ENCODE data around the gene TBC1D3B. TPM values are rescaled to one million over a fixed set of nuclear protein-coding genes. Genes with fewer than 3 reads are reported as not detected.
A peak's percentile ranks its signal among the peaks of the same experiment; 100 is the strongest.

Gene TBC1D3B
- total RNA-seq, 1 experiment from 2014 or later: 7.4 TPM

- ATAC-seq (peak; percentile 69), DNase-seq (ENCODE audit: low read depth, low spot score) (no peak)
- H3K36me3 ChIP-seq (ENCODE audit: control insufficient read depth, insufficient read depth, low read length): no peaks in the 10 kb centered on the region
- no peak overlapping the region for H3K4me3 ChIP-seq (ENCODE audit: low read depth in 2 of 2, low read length in 2 of 2)
- ChIA-PET CTCF (interaction anchor here (0.6 to 1.7 kb wide), 4 partner anchors 76 to 180 kb away, joined by 5 to 11 read pairs (median 8); no protein-coding TSS in a partner anchor), POLR2A (no interaction called here)
- H3K27me3 ChIP-seq (ENCODE audit: control insufficient read depth, insufficient read depth, low read length): peaks cover 27% of the 10 kb centered on the region
- TF ChIP-seq, protein P1, sequence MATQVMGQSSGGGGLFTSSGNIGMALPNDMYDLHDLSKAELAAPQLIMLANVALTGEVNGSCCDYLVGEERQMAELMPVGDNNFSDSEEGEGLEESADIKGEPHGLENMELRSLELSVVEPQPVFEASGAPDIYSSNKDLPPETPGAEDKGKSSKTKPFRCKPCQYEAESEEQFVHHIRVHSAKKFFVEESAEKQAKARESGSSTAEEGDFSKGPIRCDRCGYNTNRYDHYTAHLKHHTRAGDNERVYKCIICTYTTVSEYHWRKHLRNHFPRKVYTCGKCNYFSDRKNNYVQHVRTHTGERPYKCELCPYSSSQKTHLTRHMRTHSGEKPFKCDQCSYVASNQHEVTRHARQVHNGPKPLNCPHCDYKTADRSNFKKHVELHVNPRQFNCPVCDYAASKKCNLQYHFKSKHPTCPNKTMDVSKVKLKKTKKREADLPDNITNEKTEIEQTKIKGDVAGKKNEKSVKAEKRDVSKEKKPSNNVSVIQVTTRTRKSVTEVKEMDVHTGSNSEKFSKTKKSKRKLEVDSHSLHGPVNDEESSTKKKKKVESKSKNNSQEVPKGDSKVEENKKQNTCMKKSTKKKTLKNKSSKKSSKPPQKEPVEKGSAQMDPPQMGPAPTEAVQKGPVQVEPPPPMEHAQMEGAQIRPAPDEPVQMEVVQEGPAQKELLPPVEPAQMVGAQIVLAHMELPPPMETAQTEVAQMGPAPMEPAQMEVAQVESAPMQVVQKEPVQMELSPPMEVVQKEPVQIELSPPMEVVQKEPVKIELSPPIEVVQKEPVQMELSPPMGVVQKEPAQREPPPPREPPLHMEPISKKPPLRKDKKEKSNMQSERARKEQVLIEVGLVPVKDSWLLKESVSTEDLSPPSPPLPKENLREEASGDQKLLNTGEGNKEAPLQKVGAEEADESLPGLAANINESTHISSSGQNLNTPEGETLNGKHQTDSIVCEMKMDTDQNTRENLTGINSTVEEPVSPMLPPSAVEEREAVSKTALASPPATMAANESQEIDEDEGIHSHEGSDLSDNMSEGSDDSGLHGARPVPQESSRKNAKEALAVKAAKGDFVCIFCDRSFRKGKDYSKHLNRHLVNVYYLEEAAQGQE (IDR thresholded peaks at IDR 0.05; ENCODE audit: insufficient read depth in 1 of 2, low read depth in 2 of 2, low read length in 1 of 2): no peak
- TF ChIP-seq POLR2AphosphoS5 (IDR thresholded peaks at IDR 0.05; ENCODE audit: low read depth, low read length) (no peak), TCF7L2 (IDR thresholded peaks at IDR 0.05; ENCODE audit: low read depth, low read length) (no peak), SIN3A (IDR thresholded peaks at IDR 0.05; ENCODE audit: borderline replicate concordance, insufficient read depth, low read depth, low read length) (no peak)
- TF ChIP-seq, protein P2, sequence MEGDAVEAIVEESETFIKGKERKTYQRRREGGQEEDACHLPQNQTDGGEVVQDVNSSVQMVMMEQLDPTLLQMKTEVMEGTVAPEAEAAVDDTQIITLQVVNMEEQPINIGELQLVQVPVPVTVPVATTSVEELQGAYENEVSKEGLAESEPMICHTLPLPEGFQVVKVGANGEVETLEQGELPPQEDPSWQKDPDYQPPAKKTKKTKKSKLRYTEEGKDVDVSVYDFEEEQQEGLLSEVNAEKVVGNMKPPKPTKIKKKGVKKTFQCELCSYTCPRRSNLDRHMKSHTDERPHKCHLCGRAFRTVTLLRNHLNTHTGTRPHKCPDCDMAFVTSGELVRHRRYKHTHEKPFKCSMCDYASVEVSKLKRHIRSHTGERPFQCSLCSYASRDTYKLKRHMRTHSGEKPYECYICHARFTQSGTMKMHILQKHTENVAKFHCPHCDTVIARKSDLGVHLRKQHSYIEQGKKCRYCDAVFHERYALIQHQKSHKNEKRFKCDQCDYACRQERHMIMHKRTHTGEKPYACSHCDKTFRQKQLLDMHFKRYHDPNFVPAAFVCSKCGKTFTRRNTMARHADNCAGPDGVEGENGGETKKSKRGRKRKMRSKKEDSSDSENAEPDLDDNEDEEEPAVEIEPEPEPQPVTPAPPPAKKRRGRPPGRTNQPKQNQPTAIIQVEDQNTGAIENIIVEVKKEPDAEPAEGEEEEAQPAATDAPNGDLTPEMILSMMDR (IDR thresholded peaks at IDR 0.05): no peak; the same call in 1 of the 2 replicates
- intact Hi-C loops (cut with micrococcal nuclease; ENCODE audit: unreplicated experiment): loop anchor here (2.0 kb wide), 1 partner anchor 181 kb away; no protein-coding TSS in a partner anchor
- H3K27ac ChIP-seq (ENCODE audit: low read length): no peak overlapping the region
- no peaks in the 10 kb centered on the region for H3K9me3 ChIP-seq (ENCODE audit: control insufficient read depth, insufficient read depth, low read depth, low read length)
- BruUV-seq (replicated peaks): no TSS peak
- in situ Hi-C loops (cut with HindIII; ENCODE audit: low pct_unique_long_range_greater_than_20kb, low sequenced_read_pairs): no loop called here
- peaks cover 2% of the 10 kb centered on the region; the same call in 1 of the 2 replicates for H3K4me1 ChIP-seq (ENCODE audit: control insufficient read depth, insufficient read depth, low read length)
These were observed 27.1 kb downstream of the TBC1D3B start for GRCh38 chr17:36149296-36149820.

DNA sequence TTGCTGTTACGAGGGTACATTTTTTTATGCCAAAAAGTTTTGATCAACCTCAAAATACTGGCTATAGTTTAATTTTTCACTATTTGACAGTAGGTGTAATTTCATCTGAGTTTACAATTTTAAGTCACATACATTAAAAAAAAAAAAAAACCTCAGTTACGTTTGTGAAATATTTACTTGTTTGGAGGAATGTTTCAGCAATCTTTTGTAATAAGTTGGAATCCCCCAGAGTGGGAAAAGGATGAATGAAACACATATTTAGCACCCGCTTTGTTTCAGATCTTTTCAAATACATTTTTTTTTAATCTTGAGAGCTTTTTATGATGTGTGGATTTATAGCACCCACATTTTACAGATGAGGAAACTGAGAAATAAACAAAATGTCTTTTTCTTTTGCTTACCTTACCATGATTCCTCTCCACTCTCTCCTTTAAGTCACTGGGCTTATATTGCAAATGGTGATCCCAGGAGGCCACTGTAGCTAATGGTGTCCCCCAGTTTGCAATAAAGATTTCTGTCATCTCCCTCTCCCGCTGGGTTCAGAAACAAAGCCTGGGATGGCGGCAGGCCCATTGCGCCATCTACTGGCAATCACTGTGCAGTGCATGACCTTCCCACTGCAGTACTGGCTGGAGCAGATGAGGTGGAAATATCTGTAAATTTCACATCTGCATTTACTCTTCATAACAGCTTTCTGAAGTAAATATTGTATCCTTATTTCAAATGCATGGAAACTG, 27.7 kb downstream of the TBC1D3B start:
- H3K27me3 ChIP-seq (ENCODE audit: control insufficient read depth, insufficient read depth, low read length): peaks cover 22% of the 10 kb centered on the region
- TF ChIP-seq TCF7L2 (IDR thresholded peaks at IDR 0.05; ENCODE audit: low read depth, low read length): no peak
- TF ChIP-seq, protein P2 (IDR thresholded peaks at IDR 0.05): peak; percentile 99
- peak; percentile 56 for DNase-seq (ENCODE audit: low read depth, low spot score)
- no TSS peak for BruUV-seq (replicated peaks)
- peak; percentile 96 for ATAC-seq
- H3K36me3 ChIP-seq (ENCODE audit: control insufficient read depth, insufficient read depth, low read length): no peaks in the 10 kb centered on the region
- CTCF ChIA-PET: interaction anchor here (0.5 to 1.7 kb wide), 7 partner anchors 73 to 200 kb away, joined by 3 to 11 read pairs (median 6); no protein-coding TSS in a partner anchor
- intact Hi-C loops (cut with micrococcal nuclease; ENCODE audit: unreplicated experiment) (loop anchor here (2.0 kb wide), 1 partner anchor 180 kb away; no protein-coding TSS in a partner anchor), in situ Hi-C loops (cut with HindIII; ENCODE audit: low pct_unique_long_range_greater_than_20kb, low sequenced_read_pairs) (no loop called here)
- POLR2A ChIA-PET: no interaction called here
- H3K27ac ChIP-seq (ENCODE audit: low read length): no peak overlapping the region
- H3K9me3 ChIP-seq (ENCODE audit: control insufficient read depth, insufficient read depth, low read depth, low read length): no peaks in the 10 kb centered on the region
- no peak overlapping the region for H3K4me3 ChIP-seq (ENCODE audit: low read depth in 2 of 2, low read length in 2 of 2)
- H3K4me1 ChIP-seq (ENCODE audit: control insufficient read depth, insufficient read depth, low read length): peaks cover 2% of the 10 kb centered on the region; the same call in 1 of the 2 replicates

Data from Panc1 (cell line).